Tracheal epithelial cell (primary cell): ENCODE results near the gene EME1. TPM values are rescaled to one million over a fixed set of nuclear protein-coding genes. Genes with fewer than 3 reads are reported as not detected.

Experiments used
- total RNA-seq: library from RNA; depleted of rRNA; stranded (reverse); fragments of >200 nt; gene quantifications from 2 replicates; pipeline ENCODE4 v1.2.1, GENCODE V29; 2014

Gene EME1, protein sequence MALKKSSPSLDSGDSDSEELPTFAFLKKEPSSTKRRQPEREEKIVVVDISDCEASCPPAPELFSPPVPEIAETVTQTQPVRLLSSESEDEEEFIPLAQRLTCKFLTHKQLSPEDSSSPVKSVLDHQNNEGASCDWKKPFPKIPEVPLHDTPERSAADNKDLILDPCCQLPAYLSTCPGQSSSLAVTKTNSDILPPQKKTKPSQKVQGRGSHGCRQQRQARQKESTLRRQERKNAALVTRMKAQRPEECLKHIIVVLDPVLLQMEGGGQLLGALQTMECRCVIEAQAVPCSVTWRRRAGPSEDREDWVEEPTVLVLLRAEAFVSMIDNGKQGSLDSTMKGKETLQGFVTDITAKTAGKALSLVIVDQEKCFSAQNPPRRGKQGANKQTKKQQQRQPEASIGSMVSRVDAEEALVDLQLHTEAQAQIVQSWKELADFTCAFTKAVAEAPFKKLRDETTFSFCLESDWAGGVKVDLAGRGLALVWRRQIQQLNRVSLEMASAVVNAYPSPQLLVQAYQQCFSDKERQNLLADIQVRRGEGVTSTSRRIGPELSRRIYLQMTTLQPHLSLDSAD
- total RNA-seq = 0.48 TPM in 1 of 2 replicates, not detected in the other

DNA sequence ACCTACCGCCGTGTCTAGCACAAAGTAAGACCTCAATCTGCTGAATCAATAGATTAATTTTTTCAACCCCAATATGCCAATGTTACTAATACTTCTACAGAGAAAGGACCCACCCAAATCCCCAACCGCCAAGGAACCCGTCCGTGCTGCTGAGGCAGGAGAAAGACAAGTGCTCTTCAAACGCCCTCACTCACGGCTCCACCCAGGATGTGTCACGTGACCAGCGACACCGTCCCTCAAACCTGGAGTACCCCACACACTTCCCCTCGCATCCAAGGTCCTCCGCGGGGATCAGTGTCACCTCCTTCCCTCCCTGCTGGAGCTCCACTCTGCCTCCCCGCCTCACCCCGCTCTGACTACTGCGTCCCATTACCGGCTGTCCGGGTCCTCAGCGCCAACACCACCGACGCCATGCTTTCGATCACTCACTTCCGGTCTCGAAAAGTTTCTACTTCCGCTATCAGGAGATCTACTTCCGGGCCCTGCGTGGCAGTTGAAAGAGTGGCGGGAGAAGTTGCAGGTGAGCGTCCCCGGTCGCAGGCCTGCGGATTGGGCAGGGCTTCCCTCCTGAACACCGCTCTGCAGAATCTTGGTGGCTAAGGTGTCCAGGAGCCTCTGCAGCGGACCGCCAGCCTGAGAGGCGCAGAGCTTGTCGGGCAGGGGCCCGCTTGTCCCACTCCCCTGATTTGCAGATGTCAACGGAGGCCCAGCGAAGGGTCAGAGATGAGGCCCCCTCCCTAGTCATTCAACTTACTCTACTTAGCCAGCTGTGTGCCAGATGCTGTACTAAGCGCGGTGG lies at the start of gene EME1, which contains the start of gene MRPL27:
Gene EME1, plus strand, starts transcription at position 472 of the 799 bp plus-strand sequence. CDS start 1,980 bp downstream, outside the sequence.
Gene MRPL27, minus strand, starts transcription at position 427 of the 799 bp plus-strand sequence. Its CDS starts 14 bp downstream, at position 413.

DNA sequence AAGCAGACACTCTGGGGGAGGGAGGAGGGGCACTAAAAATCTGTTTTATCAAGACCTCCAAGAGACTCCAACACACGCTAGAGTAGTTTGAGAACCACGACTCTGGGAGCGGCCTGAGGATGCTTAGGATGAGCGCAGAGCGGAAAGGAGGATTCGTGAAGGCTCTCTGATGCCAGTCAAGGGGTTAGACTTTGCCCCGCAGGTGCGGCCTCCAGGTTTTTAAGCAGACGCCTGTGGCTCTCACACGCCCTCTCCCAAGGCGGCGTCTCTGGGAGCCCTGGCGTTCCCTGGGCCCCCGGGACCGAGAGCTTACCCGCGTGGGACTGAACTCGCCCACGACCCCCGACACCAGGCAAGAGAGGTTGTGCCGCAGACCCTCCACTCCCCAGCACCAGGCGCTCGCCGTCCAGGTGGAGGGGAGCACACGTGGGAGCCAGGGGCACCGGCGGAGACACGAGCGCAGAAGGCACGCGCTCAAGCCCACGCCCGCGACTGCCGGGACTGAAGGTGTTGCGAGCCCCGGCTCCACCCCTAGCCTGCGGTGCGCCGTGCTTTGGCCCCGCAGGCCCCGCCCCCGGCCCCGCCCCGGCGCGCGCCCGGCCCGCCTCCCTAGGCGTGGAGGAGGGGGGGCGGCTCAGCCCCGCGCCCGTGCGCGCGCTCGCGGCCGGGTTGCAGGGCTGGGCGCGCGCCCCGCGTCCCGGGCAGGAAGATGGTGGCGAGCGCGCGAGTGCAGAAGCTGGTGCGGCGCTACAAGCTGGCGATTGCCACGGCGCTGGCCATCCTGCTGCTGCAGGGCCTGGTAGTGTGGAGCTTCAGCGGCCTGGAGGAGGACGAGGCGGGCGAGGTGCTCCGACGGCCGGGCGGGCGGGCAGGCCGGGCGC lies 27.4 kb upstream of the EME1 start, which contains the start of gene XYLT2:
Gene XYLT2, plus strand, starts transcription at position 695 of the 881 bp plus-strand sequence. Its CDS starts 15 bp downstream, at position 710.

DNA sequence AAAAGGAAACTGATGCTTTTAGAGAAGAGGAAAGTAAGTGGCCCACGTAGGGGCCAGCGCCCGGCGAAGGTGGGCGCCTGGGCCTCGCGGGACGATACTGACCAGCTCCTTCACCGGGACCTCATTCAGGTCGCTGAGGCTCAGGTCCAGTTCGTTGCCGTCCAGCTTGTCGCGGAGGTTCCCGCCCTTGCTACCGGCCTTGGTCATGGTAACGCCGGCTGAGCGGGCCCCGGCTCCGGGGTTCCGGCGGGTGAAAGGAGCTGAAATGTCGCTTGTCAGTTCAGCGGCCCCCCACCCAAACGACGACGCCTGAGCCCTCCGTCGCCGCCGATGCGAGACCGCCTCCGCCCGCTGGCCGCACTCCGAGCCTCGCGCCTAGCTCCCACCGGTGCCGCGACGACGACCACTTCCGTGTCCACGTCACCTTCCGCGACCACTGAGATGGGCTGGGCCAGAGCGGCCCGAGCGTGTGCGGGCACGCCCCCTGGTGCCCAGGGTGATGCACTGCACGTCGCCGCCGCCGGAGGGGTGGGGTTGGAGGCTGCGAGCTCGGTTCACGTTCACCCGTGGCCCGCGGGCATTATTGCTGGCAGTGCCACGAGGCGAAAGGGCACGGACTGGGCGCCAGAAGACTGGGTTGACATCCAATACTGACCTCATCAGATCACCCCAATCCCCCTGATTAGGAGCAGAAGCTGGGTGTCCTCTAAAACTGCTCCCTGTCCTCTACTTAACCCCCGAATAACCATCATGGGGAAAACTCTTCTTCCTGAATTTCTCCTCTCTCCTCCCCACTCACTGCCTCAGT lies 24.3 kb downstream of the EME1 start, which contains the start of gene LRRC59:
Gene LRRC59, minus strand, starts transcription at position 413 of the 808 bp plus-strand sequence. Its CDS starts 206 bp downstream, at position 207.

DNA sequence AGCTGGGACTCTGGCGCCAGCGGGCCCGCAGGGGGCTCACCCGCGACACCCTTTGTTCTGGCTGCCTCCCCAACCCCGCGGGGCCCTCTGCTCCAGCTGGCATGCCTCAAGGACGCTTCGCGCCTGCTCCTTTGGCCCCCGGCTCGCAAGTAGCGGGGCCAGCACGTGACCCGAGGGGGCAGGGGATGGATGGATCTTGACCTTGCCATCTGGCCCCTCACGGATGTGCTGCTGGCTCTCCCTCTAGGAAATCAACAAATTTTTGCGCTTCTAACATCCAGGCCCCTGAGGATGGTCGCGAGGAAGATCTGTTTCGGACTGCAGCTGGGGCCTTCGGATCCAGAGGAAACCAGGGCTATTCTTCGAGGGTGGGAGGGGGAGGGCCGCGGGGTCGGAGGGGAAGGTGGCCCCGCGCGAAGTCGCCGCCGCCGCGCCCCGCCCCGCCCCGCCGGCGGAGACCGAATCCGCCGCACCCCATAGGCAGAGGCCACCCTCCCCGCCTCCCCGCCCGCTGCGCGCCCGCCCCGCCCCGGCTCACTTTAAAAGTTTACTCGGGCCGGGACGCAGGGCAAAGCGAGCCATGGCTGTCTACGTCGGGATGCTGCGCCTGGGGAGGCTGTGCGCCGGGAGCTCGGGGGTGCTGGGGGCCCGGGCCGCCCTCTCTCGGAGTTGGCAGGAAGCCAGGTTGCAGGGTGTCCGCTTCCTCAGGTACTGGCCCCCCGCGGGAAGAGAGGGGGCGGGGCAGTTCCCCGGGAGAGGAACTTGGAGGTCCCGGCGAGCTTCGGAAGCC lies 52.8 kb downstream of the EME1 start, which contains the start of gene ACSF2:
Gene ACSF2, plus strand, starts transcription at position 537 of the 790 bp plus-strand sequence. Its CDS starts 44 bp downstream, at position 581.

Other genes with a start within 250 kb of the EME1 start
- 0.21 and 0.24 TPM in 2 replicates for gene SAMD14, start 243.1 kb upstream of the EME1 start, total RNA-seq
- gene PPP1R9B, start 222.6 kb upstream of the EME1 start, total RNA-seq = 17.8 and 18.8 TPM in 2 replicates
- not detected in 2 replicates for gene SGCA, start 207.2 kb upstream of the EME1 start, total RNA-seq
- 3.2 and 28.4 TPM in 2 replicates for gene COL1A1, start 171.6 kb upstream of the EME1 start, total RNA-seq
- 0.85 and 0.96 TPM in 2 replicates for gene TMEM92, start 98.8 kb upstream of the EME1 start, total RNA-seq
- gene XYLT2, start 27.1 kb upstream of the EME1 start, total RNA-seq = 31.8 and 41.4 TPM in 2 replicates
- gene MRPL27, start within 50 bp of the EME1 start, total RNA-seq = 71.0 and 79.5 TPM in 2 replicates
- 137 and 209 TPM in 2 replicates for gene LRRC59, start 24.3 kb downstream of the EME1 start, total RNA-seq
- 18.5 and 29.6 TPM in 2 replicates for gene ACSF2, start 53.0 kb downstream of the EME1 start, total RNA-seq
- gene CHAD, start 95.7 kb downstream of the EME1 start, total RNA-seq = not detected in 2 replicates
- 9.9 and 14.1 TPM in 2 replicates for gene RSAD1, start 105.6 kb downstream of the EME1 start, total RNA-seq
- gene MYCBPAP, start 135.2 kb downstream of the EME1 start, total RNA-seq = 0.43 and 0.96 TPM in 2 replicates
- 10.7 and 11.1 TPM in 2 replicates for gene EPN3, start 159.5 kb downstream of the EME1 start, total RNA-seq
- gene SPATA20, start 173.9 kb downstream of the EME1 start, total RNA-seq = 27.9 and 38.6 TPM in 2 replicates
- not detected in 2 replicates for gene CACNA1G, start 187.5 kb downstream of the EME1 start, total RNA-seq